ENCODE results near the gene BABAM2. TPM values are rescaled to one million over a fixed set of nuclear protein-coding genes. Genes with fewer than 3 reads are reported as not detected.

The BABAM2 gene
- total RNA-seq, 2 donors from 2014 or later = 36.4 to 40.9 TPM

- DNase-seq = no peak
- no peak for TF ChIP-seq CTCF (conservative IDR thresholded peaks at IDR 0.05)
- H3K27ac ChIP-seq (ENCODE audit: low read depth, low read length) = no peak overlapping the region
- Mint-ChIP-seq H3K27ac (no peak overlapping the region), H3K4me3 (no peak overlapping the region), H3K9me3 (no peaks in the 10 kb centered on the region), H3K36me3 (ENCODE audit: low read depth) (no peaks in the 10 kb centered on the region), H3K27me3 (ENCODE audit: insufficient read depth) (peaks cover 5% of the 10 kb centered on the region), H3K4me1 (peaks cover 22% of the 10 kb centered on the region)
- H3K4me3 ChIP-seq (ENCODE audit: low read length) = no peak overlapping the region
- H3K4me1 ChIP-seq (ENCODE audit: control insufficient read depth, insufficient read depth, low read length) = no peaks in the 10 kb centered on the region
- no peaks in the 10 kb centered on the region for H3K27me3 ChIP-seq (ENCODE audit: control insufficient read depth, insufficient read depth, low read length, poor library complexity, severe bottlenecking)
- 75 to 77% methylated on average over 6 to 19 of the region's 19 CpGs for WGBS, 2 experiments (ENCODE audit: insufficient coverage in 1 of 2, insufficient read length in 1 of 2)
- no peaks in the 10 kb centered on the region for H3K9me3 ChIP-seq (ENCODE audit: control insufficient read depth, low read length)
- H3K9ac ChIP-seq (ENCODE audit: extremely low read depth, low read length, poor library complexity, severe bottlenecking) = no peak overlapping the region
- H3K36me3 ChIP-seq (ENCODE audit: control insufficient read depth, insufficient read depth, low read length) = no peaks in the 10 kb centered on the region
Measured at GRCh38 chr2:28366496-28367282, 476.2 kb downstream of the BABAM2 start.

- Histone ChIP-seq H3K4me3 (ENCODE audit: low read length) (no peak overlapping the region), H3K9ac (ENCODE audit: extremely low read depth, low read length, poor library complexity, severe bottlenecking) (no peak overlapping the region), H3K4me1 (ENCODE audit: control insufficient read depth, insufficient read depth, low read length) (no peaks in the 10 kb centered on the region), H3K27ac (ENCODE audit: low read depth, low read length) (no peak overlapping the region), H3K27me3 (ENCODE audit: control insufficient read depth, insufficient read depth, low read length, poor library complexity, severe bottlenecking) (no peaks in the 10 kb centered on the region), H3K9me3 (ENCODE audit: control insufficient read depth, low read length) (no peaks in the 10 kb centered on the region), H3K36me3 (ENCODE audit: control insufficient read depth, insufficient read depth, low read length) (no peaks in the 10 kb centered on the region)
- H3K36me3 Mint-ChIP-seq (ENCODE audit: low read depth) = no peaks in the 10 kb centered on the region
- no peak overlapping the region for H3K27ac Mint-ChIP-seq
- peak; percentile 26 for DNase-seq
- peaks cover 20% of the 10 kb centered on the region for H3K4me1 Mint-ChIP-seq
- no peaks in the 10 kb centered on the region for H3K9me3 Mint-ChIP-seq
- 87 to 88% methylated on average over 14 to 19 of the region's 19 CpGs for WGBS, 2 experiments (ENCODE audit: insufficient coverage in 1 of 2, insufficient read length in 1 of 2)
- TF ChIP-seq CTCF (conservative IDR thresholded peaks at IDR 0.05) = no peak
- H3K4me3 Mint-ChIP-seq = no peak overlapping the region
- H3K27me3 Mint-ChIP-seq (ENCODE audit: insufficient read depth) = peaks cover 11% of the 10 kb centered on the region
Measured at GRCh38 chr2:28367667-28368356, 477.3 kb downstream of the BABAM2 start.

DNA sequence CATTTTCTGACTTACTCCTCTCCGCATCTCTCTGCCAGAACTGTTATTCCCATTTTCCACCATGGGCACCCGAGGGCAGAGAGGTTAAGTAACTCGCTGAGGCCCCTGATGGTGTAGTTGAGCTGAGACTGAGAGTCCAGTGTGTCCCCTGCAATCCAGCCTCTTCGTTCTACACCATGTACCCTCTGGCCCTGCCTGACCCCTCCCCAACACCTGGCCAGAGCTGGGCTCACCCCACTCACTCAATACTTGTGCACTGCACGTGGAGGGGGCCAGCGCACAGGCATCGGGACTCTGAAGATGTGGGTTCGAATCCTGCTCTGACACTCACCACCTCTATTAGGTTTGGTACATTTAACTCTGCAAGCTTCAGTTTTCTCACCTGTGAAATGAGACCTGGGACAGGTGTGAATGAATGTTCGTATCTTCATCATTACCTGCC is 477.8 kb downstream of the BABAM2 start:
- no peak overlapping the region for H3K27ac Mint-ChIP-seq
- H3K36me3 ChIP-seq (ENCODE audit: control insufficient read depth, insufficient read depth, low read length) = no peaks in the 10 kb centered on the region
- no peaks in the 10 kb centered on the region for H3K9me3 Mint-ChIP-seq
- no peaks in the 10 kb centered on the region for H3K36me3 Mint-ChIP-seq (ENCODE audit: low read depth)
- H3K4me3 ChIP-seq (ENCODE audit: low read length) = no peak overlapping the region
- H3K27me3 Mint-ChIP-seq (ENCODE audit: insufficient read depth) = peaks cover 14% of the 10 kb centered on the region
- H3K4me1 ChIP-seq (ENCODE audit: control insufficient read depth, insufficient read depth, low read length) = no peaks in the 10 kb centered on the region
- H3K9ac ChIP-seq (ENCODE audit: extremely low read depth, low read length, poor library complexity, severe bottlenecking) = no peak overlapping the region
- no peak overlapping the region for H3K4me3 Mint-ChIP-seq
- no peak overlapping the region for H3K27ac ChIP-seq (ENCODE audit: low read depth, low read length)
- peak; percentile 32 for DNase-seq
- peaks cover 15% of the 10 kb centered on the region for H3K4me1 Mint-ChIP-seq
- 90 to 91% methylated on average over 6 to 9 of the region's 9 CpGs for WGBS, 2 experiments (ENCODE audit: insufficient coverage in 1 of 2, insufficient read length in 1 of 2)
- H3K9me3 ChIP-seq (ENCODE audit: control insufficient read depth, low read length) = no peaks in the 10 kb centered on the region
- H3K27me3 ChIP-seq (ENCODE audit: control insufficient read depth, insufficient read depth, low read length, poor library complexity, severe bottlenecking) = no peaks in the 10 kb centered on the region
- TF ChIP-seq CTCF (conservative IDR thresholded peaks at IDR 0.05) = no peak

Data from endodermal cell (in vitro differentiated cells).